HL-60/S4 treated with phorbol 12-myristate 13-acetate at 8.2 ng/mL for 4 days and 3 days (cell line): ENCODE data around the gene NFIA.
"Not testable (repeated sequence)": the region's sequence is repeated elsewhere in the genome, so short reads cannot be mapped to it uniquely, and the experiment has no call there.

ENCODE experiments used
- in situ Hi-C: fragments of 300-500 bp; cut with MboI; formaldehyde crosslinking; loops from 2 replicates; pipeline ENCODE4 v1.15.0; 2022; ENCODE audit warnings: low sequenced_read_pairs

Gene NFIA

DNA sequence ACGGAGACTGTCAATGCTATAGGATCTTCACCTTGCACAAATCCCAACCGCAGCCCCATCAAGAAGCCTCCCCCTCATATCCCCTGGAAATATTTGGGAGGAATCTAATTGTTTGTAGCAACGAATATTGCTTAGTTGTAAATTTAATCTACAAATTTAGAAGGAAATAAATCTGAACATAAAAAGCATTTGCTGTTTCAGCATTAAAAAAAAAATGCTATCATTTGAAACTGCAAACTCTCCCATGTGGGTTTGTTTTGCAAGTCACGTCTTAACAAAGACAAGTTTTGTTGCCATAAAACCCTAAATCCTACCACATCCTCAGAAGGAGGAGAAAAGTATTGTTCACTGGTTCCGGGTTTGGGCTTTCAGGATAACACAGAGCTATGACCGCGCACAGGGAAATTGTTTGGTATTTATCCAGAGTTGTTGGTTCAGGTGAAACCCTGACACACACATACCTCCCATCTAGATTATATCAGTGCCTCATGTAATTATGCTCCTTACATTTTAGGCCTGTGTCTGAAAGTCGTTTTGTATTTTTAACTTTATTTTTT is 363.0 kb downstream of the NFIA start:
- in situ Hi-C loops: no loop called here

DNA sequence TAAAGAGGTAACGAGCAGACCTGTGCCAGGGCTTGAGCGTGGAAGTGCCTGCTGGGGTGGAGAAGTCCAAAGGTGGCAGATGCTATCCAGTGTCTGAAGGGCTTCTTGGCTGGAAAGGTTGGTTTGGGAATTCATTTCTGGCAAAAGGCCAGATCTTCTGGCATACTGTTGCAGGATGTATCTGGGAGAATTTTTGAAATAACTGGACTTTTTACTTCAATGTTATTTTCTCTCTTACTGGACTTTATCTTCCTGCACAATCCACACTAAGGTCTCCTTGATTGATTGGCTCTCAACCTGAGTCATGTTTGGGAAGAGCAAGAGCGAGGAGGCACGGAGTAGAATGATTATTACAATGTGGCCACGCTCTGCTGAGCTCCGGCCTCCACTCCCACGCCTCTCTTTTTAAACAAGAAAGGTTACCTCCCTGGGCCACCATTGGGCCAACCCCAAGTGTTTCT is 364.2 kb downstream of the NFIA start:
- in situ Hi-C loops: no loop called here

DNA sequence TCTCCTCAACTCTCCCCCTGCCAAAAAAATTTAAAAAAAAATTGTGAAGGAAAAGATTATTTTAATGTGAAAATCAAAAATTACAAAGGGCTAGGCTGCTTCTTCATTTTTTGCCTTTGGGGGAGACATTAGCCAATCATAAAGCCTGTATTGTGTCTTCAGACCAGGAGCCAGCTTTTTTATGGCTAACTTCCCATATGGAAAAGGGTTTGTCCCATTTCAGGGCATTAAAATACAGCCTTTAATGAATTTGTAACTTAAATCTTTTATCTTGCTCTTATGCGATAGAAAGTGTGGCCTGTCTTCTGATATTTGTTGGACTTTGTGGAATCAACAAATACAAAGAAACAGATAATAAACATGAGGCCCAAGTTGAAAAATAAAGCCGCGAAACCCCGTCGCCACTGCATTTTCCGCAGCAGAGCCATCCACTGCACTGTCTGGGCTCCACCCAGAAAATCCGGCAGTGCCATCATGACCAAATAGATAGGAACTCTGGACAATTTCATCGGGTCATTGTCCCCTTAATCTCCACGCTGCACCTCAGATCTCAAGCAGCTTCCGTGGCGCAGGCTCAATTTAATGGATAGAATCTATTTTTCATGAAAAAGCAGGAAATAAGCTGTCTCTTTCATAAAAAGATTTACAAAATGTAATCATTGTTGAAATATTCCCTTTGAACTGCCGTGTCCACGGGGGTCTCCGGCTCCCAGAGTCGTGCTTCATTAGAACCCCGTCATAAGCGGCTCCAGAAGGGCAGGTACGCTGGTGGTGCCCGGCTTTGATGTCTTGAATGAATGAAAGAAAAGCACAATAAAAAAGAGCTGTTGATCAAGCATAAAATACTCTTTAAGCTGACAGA is 365.0 kb downstream of the NFIA start:
- in situ Hi-C loops: no loop called here

DNA sequence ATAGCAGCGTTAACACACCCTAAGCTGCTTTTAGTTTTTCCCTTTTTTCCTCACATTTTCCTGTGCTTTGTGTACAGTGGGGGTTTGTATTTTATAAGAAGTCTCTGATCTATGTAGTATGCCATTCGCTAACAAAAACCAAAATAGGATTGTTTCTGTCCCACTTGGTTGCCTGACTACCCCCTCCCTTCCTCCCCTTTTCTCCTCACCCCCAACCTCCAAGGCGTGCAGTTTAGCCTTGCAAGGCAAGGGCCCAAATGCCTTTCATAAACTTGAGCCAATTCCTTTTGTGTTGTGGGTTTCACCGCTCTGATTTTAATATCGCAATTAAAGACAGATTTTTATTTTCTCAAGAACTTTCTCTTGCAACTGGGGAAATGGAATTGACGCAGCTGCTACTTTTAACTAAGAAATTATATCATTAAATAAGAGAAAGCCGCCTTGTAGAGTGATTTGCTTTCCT is 365.6 kb downstream of the NFIA start:
- in situ Hi-C loops: no loop called here

DNA sequence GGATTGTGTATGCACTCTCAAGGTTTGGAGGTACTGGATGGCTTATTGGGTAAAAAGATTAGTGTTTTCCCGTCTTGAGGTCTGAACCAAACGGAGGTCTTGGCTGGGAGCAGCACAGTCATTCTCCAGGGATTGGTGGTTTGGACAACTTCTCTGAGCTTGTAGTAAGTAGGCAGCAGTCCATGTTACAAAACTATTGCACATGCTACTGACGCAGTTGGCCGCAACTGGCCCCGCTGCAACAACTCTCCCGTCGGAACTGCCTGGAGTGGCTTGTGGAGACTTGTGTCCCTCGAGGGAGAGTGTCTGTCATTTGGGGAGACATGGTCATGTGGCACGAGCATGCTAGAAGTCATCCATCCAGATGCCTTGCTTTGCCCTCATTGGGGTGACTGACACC is 366.6 kb downstream of the NFIA start:
- in situ Hi-C loops: no loop called here

GRCh38 chr1:61449410-61449809 is 367.0 kb downstream of the NFIA start:
- in situ Hi-C loops: no loop called here

DNA sequence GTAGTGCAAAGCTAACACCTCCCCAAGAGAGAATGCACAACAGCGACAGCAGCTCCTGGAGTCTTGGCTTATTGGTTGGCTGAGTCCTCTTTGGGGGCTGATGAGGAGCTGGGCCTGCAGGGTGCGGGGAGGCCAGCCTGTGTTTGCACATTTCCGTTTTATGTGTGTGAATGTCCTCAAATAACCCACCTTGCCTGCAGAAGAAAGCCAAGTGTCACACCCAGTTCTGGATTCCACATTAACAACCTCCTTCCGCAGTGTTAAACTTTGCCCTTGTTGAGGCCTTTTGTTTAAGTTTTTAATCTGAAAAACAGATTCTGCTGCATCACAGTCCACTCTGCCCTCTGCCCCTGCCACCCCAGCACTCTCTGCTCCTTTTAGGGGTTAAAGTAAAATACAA is 368.1 kb downstream of the NFIA start:
- in situ Hi-C loops: no loop called here

DNA sequence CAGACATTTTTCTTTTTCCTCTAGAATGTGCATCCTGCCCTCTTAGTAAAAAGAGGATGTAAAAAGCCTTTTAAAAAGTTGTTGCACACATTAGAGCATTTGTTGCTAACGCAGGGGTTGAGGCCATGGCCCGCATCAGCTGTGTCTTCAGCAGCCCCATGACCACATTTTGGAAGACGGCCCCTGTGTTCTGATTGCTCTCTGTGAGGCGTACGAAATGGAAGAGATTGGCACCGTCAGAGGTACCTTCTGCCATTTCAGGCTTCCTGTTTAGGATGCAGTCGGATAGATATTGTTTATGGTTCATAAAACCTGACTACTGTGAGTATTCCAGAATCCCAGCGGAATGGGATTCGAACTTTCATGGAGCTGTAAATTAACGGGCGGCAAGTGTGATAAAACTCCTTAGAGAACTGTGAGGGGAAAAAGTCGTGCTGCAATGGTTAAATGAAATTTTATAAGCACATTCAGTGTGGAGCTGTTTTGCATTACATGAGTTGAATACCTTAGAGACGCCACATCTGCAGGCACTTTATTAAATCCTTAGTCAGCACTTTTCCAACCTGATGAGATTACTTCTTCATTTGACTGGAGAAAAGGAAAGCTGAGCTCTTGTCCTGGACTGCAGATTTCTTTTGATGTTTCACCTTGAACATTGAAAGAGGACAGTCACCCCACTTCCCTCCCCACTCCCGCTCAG is 368.7 kb downstream of the NFIA start:
- in situ Hi-C loops: no loop called here

- in situ Hi-C loops: no loop called here
Observed at GRCh38 chr1:61451572-61451968, 369.2 kb downstream of the NFIA start.

DNA sequence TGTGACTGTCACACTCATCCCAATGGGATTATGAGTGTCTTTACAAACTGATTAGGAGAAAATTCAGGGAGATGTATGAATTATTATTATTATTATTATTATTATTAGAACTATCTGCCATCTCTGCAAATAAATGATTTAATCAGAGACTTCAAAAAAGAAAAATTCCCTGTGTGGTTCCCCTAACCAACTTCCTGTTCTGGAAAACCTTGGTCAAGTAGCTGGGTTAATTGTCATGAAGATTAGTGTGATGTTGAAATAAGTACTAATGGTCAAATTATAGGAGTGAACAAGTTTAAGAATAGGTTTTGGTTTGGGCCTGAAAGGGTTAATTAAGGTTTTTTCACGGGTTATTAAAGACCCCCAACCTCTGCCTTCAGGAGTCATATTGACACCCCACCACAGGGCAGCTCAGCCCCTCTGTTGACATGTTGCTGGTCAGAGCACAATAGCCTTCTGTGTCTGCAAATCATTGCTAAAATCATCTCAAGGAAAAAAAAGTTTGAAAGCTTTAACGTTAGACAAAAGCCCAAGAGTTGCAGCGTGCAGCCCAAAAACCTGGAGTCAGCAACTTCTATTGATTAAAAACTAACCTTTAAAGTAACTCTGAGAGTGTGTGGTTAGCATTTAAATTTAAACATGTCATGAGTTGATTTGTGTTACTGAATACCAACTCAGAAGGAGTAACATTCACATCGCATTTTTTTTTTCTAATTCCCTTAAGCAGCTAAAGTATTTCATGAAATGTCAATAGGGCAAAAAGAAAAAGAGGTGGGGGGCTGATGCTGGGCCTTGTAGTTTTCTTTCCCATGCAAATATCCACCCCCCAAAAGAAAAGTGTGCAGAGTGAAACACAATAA is 370.0 kb downstream of the NFIA start:
- in situ Hi-C loops: no loop called here

DNA sequence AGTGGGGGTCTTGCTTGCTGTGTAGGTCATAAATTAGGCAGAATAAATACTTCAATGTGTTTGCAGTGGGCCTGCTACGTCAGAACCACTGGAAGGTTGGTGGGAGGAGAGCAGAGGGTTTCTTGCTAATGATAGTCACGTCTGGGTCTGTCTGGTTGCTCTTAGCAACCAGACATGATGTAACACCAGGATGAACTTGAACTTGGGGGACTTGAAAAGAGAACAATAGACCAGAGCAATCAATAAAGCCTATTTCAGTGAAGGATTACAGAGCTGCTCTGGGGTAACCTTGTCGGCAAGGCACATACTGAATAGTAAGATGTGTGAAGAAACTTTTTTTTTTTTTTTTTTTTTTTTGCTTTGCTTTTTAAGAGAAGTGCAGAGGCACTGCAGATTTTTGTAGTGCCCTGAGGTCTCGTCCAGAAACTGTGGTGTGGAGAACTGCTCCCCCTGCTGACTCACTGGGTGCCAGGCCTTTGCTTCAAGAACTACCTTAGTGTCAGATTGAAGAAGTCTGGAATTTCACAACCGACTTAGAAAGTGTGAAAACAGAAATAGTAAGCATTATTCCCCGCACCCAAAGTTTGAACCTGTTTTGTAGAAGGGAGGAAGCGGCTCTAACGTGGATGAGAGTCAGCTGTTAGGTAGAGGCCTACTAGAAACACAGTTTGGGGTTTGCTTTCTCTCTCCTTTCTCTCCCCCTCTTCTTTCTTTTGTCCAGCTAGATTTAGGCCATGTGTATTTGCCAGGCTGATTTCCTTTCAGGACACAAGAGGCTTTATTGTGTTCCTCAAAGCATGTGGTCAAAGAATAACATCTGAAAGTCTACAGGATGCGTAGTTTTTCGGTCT is 371.0 kb downstream of the NFIA start:
- in situ Hi-C loops: no loop called here

DNA sequence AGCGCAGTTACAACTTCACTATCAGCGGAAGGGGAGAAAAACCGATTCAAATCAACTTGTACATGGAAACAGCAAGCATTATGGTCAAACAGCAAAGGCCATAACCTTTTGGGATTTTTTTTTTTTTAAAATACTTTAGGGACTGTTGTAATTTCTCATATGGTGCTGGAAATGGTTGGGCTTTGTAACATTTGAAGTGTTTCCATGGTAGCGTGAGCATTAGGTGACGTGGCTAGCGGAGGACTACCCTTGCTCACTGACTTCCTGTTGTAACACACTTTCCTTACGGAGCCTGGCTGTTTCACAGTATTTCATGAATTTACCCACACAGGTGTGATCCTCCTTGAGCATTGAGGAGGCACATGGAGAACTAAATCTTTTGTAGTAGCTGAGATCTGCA is 373.0 kb downstream of the NFIA start:
- in situ Hi-C loops: no loop called here

GRCh38 chr1:61457526-61458040 is 375.2 kb downstream of the NFIA start:
- in situ Hi-C loops: no loop called here

DNA sequence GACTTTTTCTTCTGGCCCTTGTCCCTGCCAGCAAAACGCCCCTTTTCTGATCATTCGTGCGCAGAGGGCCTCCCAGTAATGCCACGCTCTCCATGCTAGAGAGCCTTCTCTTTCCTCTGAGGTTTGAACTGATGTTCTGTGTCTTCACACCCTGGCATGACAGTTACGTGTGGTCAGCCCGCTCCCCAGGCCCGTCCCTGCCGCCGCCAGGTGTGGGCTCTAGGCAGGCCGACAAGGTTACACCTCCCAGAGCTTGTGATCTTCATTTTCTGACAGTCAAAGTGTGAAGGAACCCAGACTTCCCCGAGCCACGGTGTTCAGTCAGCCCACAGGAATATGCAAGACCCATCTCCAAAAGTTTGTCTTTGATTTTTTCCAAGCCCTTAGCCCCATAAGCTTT is 377.0 kb downstream of the NFIA start:
- in situ Hi-C loops: no loop called here

DNA sequence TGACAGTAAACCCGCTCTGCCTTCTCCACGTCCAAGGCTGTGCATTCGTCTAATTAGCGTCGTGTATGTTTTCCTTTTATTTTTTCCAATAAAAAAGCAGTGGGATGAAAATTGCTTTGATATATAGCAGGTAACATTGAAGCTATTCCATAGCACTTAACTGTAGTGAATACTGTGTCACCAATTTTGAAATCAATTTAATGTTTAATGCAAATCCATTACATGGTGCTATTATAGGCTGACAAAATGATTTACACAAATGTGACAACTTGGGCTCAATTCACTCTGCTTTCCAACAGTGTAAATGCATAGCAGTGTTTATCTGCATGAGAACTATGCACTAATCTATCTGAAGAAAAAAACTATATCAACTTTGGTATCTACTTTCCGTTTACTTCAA is 377.8 kb downstream of the NFIA start:
- in situ Hi-C loops: no loop called here

DNA sequence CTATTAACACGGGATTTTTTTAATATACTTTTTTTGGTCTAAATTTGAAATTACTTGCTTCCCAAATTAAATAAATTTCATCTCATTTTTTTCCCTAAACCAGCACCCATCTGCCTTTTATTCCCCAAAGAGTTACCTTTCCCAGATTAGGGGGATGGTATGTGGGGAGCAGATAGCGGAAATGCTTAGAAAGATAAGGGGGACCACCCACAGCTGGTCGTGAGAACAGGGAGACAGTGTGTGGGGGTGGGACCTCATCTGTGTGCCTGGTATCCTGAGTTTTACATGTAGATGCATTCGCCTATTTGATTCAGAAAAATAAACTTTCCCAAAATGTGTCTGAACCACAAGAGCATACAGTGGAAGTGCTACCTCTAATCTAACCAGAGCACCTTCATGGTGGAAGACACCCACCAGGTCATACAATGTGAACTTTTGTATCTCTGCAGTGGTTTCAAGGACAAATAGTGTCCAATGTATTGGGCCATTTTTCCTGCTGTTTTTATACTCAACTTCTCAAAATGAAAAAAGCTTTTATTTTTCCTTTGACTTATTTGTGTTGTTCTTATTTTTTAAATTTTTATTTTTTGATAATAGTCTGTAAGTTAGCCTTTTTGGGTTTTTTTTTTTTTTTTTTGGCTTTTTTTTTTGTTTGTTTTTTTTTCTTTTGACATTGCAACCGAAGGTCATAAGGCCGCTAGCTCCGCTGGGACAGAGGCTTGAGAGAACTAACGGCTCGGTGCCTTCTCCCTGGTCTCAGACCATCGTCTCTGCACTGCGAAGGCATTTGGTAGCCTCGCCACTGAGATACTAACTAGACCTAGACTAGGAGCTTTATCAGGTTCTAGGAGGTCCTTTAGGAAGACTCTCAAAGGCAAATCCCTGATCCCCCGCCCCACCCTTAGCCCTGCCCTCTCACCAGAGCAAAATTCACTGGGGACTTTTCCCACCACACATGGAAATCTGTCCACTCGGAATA is 379.3 kb downstream of the NFIA start:
- in situ Hi-C loops: no loop called here

DNA sequence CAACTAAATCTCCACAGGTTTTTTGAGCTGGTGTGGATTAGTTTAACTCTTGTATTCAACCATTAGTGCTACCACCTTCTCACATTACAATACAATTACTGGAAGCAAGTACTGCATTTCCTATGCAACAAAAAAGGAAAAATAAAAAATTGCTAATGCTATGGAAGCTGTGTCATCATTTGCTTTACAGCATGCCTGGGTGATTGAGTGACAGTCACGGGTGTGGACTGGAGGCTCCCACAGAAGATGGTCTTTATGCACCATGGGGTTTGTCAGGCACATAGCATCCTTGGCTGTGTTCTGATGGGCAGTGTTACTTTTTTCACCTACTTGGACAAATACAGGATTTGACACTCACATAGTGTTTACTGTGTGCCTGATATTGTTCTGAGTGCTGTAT is 380.3 kb downstream of the NFIA start:
- in situ Hi-C loops: no loop called here

DNA sequence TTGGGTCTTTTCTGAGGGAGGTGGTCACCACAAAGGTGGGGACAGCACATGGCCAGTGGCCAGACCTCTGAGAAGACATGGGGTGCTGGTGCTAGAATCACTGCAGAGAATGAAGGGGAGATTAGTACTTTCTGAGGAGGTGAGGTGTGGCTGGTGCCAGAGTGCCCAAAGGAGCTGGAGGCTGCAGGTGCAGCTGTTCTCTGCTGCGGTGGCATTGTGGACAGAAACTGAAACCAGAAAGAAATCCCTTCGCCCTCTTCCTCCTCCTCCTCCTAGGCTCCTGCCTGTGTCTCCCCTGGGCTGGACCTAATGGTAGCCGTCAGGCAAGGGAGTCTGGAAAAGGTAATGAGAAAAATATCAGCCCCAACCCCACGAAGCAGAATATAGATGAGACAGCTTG is 380.9 kb downstream of the NFIA start:
- in situ Hi-C loops: no loop called here

DNA sequence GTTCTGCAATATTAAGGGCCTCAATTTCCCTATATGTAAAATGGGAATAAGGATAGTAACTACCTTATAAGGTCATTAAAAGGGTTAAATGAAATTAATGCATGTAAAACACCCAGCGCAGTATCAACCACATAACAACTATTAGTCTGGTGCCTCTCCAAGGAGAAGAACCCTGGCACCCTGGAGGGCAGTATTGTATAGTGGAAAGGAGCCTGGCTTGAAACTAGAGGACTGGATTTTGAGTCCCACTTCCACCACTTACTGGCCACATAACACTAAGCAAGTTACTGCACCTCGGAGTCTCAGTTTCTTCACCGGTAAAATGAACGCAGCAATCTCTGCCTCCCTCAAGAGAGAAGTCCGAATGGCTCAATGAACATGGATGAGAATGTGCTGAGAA is 385.5 kb downstream of the NFIA start:
- in situ Hi-C loops: not testable (repeated sequence)
